ENCODE data around the gene SLC16A4.

The SLC16A4 gene

GRCh38 chr1:110434946-110435345 lies 44.1 kb upstream of the SLC16A4 start:
- H3K27me3 ChIP-seq (ENCODE audit: insufficient read depth, low read depth) = no peaks in the 10 kb centered on the region
- H3K79me2 ChIP-seq (ENCODE audit: insufficient read depth, low read depth) = no peaks in the 10 kb centered on the region
- H3K36me3 ChIP-seq (ENCODE audit: insufficient read depth) = no peaks in the 10 kb centered on the region
- H2AFZ ChIP-seq (ENCODE audit: low read depth) = no peak overlapping the region
- H3K4me2 ChIP-seq = no peak overlapping the region
- TF ChIP-seq, protein P1, sequence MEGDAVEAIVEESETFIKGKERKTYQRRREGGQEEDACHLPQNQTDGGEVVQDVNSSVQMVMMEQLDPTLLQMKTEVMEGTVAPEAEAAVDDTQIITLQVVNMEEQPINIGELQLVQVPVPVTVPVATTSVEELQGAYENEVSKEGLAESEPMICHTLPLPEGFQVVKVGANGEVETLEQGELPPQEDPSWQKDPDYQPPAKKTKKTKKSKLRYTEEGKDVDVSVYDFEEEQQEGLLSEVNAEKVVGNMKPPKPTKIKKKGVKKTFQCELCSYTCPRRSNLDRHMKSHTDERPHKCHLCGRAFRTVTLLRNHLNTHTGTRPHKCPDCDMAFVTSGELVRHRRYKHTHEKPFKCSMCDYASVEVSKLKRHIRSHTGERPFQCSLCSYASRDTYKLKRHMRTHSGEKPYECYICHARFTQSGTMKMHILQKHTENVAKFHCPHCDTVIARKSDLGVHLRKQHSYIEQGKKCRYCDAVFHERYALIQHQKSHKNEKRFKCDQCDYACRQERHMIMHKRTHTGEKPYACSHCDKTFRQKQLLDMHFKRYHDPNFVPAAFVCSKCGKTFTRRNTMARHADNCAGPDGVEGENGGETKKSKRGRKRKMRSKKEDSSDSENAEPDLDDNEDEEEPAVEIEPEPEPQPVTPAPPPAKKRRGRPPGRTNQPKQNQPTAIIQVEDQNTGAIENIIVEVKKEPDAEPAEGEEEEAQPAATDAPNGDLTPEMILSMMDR (conservative IDR thresholded peaks at IDR 0.05; ENCODE audit: low read depth, low read length) = no peak
- no peak overlapping the region for H3K27ac ChIP-seq
- no peak overlapping the region for H3K9ac ChIP-seq
- H3K4me3 ChIP-seq (IDR thresholded peaks at IDR 0.05; ENCODE audit: insufficient read depth, low read depth, low read length) = no peak overlapping the region
- no peaks in the 10 kb centered on the region for H4K20me1 ChIP-seq (ENCODE audit: insufficient read depth)
- peaks cover 6% of the 10 kb centered on the region for H3K4me1 ChIP-seq (ENCODE audit: low read depth, poor library complexity, severe bottlenecking)

- Histone ChIP-seq H3K4me3 (IDR thresholded peaks at IDR 0.05; ENCODE audit: insufficient read depth, low read depth, low read length) (no peak overlapping the region), H3K36me3 (ENCODE audit: insufficient read depth) (no peaks in the 10 kb centered on the region), H3K27ac (no peak overlapping the region), H3K4me2 (no peak overlapping the region), H2AFZ (ENCODE audit: low read depth) (no peak overlapping the region), H3K79me2 (ENCODE audit: insufficient read depth, low read depth) (no peaks in the 10 kb centered on the region), H3K4me1 (ENCODE audit: low read depth, poor library complexity, severe bottlenecking) (peaks cover 6% of the 10 kb centered on the region), H3K27me3 (ENCODE audit: insufficient read depth, low read depth) (no peaks in the 10 kb centered on the region), H3K9ac (no peak overlapping the region), H4K20me1 (ENCODE audit: insufficient read depth) (no peaks in the 10 kb centered on the region)
- TF ChIP-seq, protein P1 (conservative IDR thresholded peaks at IDR 0.05; ENCODE audit: low read depth, low read length) = no peak
Measured at GRCh38 chr1:110433803-110434202, 43.0 kb upstream of the SLC16A4 start.

DNA sequence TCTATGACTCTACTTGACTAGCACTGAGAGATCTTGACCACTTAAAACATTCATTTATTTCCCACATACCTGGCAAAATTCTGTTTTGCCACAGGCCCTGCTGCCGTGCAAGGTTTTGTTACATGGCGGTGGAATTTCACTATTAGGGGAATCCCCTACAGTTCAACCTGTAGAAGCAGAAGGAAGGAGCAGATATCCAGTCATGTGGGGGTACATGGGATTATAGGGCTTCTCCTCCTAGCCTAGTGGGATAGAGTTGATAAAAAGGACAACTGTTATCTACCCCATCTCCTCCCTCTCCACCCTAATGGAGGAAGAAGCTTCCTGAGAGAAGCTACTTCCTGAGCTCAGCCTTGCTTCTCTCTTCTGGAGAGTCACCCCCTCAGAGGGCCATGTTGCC lies 42.4 kb upstream of the SLC16A4 start:
- Histone ChIP-seq H3K4me3 (IDR thresholded peaks at IDR 0.05; ENCODE audit: insufficient read depth, low read depth, low read length) (no peak overlapping the region), H3K36me3 (ENCODE audit: insufficient read depth) (no peaks in the 10 kb centered on the region), H2AFZ (ENCODE audit: low read depth) (no peak overlapping the region), H3K4me1 (ENCODE audit: low read depth, poor library complexity, severe bottlenecking) (peaks cover 6% of the 10 kb centered on the region), H4K20me1 (ENCODE audit: insufficient read depth) (no peaks in the 10 kb centered on the region), H3K4me2 (no peak overlapping the region), H3K9ac (no peak overlapping the region), H3K79me2 (ENCODE audit: insufficient read depth, low read depth) (no peaks in the 10 kb centered on the region), H3K27me3 (ENCODE audit: insufficient read depth, low read depth) (no peaks in the 10 kb centered on the region), H3K27ac (no peak overlapping the region)
- TF ChIP-seq, protein P1 (conservative IDR thresholded peaks at IDR 0.05; ENCODE audit: low read depth, low read length) = no peak

DNA sequence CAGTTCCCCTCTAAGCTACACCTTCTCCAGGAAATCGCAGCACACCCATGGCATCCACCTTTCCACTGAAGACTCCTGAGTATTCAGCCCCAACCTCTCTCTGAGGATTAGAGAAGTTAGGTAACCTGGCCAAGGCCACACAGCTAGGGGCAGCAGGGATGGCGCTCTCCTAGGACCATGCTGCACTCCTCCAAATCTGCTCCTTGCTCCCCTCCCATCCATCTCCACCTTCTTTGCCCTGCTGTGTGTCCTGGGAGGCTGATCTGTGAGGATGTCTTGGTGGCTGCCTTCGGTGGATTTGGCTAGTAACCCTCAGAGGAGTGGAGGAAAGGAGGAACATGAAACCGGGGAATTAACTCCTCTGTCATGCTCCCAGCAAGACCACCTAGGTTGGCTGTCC lies 40.1 kb upstream of the SLC16A4 start:
- Histone ChIP-seq H3K36me3 (ENCODE audit: insufficient read depth) (no peaks in the 10 kb centered on the region), H4K20me1 (ENCODE audit: insufficient read depth) (no peaks in the 10 kb centered on the region), H3K27me3 (ENCODE audit: insufficient read depth, low read depth) (no peaks in the 10 kb centered on the region), H3K79me2 (ENCODE audit: insufficient read depth, low read depth) (no peaks in the 10 kb centered on the region), H3K4me2 (no peak overlapping the region), H3K4me3 (IDR thresholded peaks at IDR 0.05; ENCODE audit: insufficient read depth, low read depth, low read length) (no peak overlapping the region), H3K4me1 (ENCODE audit: low read depth, poor library complexity, severe bottlenecking) (peaks cover 6% of the 10 kb centered on the region), H2AFZ (ENCODE audit: low read depth) (no peak overlapping the region), H3K27ac (no peak overlapping the region), H3K9ac (no peak overlapping the region)
- TF ChIP-seq, protein P1 (conservative IDR thresholded peaks at IDR 0.05; ENCODE audit: low read depth, low read length) = no peak
